ENCODE data around the gene MRPL16.

DNA sequence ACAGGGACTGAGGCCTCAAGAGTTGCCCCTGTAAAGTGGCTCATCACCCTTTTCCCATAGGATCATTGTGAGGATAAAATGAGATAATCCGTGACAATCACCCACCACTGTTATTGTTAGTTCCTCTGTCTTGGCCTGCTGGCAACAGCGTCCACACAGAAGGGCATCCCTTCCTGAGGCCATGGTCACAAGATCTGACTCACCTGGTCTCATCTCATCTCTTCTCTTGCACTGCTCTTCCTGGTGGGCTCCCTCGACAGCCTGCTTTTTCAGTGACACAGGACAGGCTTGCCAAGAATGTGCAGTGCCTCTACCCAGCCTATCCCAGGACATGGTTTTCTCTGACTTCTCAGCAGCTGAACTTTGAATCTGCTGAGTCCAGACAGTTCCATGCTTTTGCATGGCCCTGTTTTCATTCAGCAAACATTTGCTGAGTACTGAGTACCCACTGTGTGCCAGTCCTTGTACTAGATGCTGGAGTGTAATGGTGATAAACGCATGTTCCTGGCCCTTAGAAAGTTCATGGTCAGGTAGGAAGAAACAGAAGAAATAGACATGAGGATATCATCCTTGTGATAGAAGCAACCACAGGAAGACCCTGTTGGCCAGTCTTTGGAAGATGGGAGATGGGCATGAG lies 52.1 kb downstream of the MRPL16 start:
- TF ChIP-seq, protein P1, sequence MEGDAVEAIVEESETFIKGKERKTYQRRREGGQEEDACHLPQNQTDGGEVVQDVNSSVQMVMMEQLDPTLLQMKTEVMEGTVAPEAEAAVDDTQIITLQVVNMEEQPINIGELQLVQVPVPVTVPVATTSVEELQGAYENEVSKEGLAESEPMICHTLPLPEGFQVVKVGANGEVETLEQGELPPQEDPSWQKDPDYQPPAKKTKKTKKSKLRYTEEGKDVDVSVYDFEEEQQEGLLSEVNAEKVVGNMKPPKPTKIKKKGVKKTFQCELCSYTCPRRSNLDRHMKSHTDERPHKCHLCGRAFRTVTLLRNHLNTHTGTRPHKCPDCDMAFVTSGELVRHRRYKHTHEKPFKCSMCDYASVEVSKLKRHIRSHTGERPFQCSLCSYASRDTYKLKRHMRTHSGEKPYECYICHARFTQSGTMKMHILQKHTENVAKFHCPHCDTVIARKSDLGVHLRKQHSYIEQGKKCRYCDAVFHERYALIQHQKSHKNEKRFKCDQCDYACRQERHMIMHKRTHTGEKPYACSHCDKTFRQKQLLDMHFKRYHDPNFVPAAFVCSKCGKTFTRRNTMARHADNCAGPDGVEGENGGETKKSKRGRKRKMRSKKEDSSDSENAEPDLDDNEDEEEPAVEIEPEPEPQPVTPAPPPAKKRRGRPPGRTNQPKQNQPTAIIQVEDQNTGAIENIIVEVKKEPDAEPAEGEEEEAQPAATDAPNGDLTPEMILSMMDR (IDR thresholded peaks at IDR 0.05; ENCODE audit: insufficient read depth, low read length): no peak
- TF ChIP-seq SPI1 (IDR thresholded peaks at IDR 0.05; ENCODE audit: borderline replicate concordance, low read depth): no peak
- no peak for TF ChIP-seq POLR2AphosphoS5 (IDR thresholded peaks at IDR 0.05; ENCODE audit: low read depth)
- no peak for TF ChIP-seq REST (IDR thresholded peaks at IDR 0.05; ENCODE audit: insufficient replicate concordance, low read depth)

Data from HL-60 (cell line).